Esophagus muscularis mucosa (tissue), 4 donors: Measurements from ENCODE around the gene SYCP2.

Experiments
- EP300 ChIP-seq: sonication (generic); formaldehyde crosslinking; IDR thresholded peaks from one replicate; pipeline ENCODE4 v1.6.1; 2017; ENCODE audit warnings: antibody characterized with exemption
- POLR2A ChIP-seq: fragments of 450-650 bp; IDR thresholded peaks from one replicate; pipeline ENCODE4 v1.6.1; 2017; ENCODE audit warnings: antibody characterized with exemption, moderate library complexity, mild to moderate bottlenecking, low read depth
- POLR2AphosphoS5 ChIP-seq, 2 donors: sonication (generic); formaldehyde crosslinking; IDR thresholded peaks; one replicate each; pipeline ENCODE4 v1.6.1; 2017; ENCODE audit warnings: antibody characterized with exemption in 2 of 2
- TF ChIP-seq, protein P1 (sequence below), 3 experiments: fragments of 200-600 bp in 2 of 3; fragments of 450-650 bp in 1 of 3; sonication (generic) in 2 of 3; IDR thresholded peaks; one replicate each; pipeline ENCODE4 v1.5.1; 2017 to 2019; ENCODE audit warnings: antibody characterized with exemption in 3 of 3, mild to moderate bottlenecking in 2 of 3, moderate library complexity in 1 of 3

DNA sequence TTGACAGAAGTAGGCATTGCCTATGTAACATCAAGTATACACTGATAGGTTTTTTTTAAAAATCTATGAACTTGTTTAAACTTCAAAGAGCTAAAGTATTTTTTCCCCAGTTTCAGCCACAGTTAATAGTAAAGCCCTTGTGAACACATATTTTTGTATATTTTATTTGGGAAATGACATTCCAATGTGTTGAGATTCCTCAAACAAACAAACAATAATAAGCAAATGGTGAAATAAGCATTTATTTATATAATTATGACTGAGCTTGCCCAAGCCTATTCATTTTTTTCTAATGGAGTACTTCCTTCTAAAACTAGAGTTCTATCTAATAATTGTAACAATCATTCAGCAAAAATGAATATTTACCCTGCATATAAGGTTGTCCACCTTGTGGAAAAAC lies 12.5 kb downstream of the SYCP2 start:
- TF ChIP-seq, protein P1, sequence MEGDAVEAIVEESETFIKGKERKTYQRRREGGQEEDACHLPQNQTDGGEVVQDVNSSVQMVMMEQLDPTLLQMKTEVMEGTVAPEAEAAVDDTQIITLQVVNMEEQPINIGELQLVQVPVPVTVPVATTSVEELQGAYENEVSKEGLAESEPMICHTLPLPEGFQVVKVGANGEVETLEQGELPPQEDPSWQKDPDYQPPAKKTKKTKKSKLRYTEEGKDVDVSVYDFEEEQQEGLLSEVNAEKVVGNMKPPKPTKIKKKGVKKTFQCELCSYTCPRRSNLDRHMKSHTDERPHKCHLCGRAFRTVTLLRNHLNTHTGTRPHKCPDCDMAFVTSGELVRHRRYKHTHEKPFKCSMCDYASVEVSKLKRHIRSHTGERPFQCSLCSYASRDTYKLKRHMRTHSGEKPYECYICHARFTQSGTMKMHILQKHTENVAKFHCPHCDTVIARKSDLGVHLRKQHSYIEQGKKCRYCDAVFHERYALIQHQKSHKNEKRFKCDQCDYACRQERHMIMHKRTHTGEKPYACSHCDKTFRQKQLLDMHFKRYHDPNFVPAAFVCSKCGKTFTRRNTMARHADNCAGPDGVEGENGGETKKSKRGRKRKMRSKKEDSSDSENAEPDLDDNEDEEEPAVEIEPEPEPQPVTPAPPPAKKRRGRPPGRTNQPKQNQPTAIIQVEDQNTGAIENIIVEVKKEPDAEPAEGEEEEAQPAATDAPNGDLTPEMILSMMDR (IDR thresholded peaks at IDR 0.05), result no peak
- no peak for TF ChIP-seq POLR2A
- no peak for TF ChIP-seq EP300
- TF ChIP-seq POLR2AphosphoS5 (IDR thresholded peaks at IDR 0.05), result no peak
